HG03060 (cell line): ENCODE results near the gene TCF25.
"Not testable (repeated sequence)": the region's sequence is repeated elsewhere in the genome, so short reads cannot be mapped to it uniquely, and the experiment has no call there.

Experiments used
- ATAC-seq: cut with Tn5 transposase; IDR thresholded peaks from one replicate; pipeline ENCODE4 v1.9.1; 2021; ENCODE audit warnings: low read depth, moderate number of reproducible peaks; ENCODE audit not compliant: unreplicated experiment

TCF25 gene

DNA sequence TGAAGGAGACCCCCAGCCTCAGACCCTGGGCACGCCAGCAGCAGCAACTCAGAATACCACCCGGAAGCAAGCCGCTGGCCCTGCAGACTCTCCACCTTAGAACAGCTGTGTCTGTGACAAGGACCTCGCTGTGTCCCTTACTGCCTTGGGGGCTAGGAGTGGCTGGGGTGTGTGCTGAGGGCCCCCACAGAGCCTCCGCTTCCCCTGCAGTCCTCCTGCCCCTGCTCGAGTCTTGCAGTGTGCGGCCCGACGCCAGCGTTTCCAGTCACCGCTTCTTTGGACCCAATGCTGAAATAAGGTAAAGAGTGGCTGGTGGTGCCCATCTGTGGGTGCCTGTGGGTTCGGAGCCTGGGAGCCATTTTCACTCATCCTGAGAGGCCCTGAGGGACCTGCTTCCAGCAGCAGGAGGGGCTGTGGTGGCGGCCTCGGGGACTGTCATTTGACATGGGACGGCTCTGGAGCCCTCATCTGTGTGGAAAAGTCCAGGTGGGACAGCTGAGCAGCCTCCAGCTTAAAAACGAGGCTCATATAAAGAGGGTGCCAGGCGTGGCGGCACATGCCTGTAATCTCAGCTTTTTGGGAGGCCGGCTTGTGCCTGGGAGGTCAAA, 30.6 kb downstream of the TCF25 start:
- ATAC-seq: no peak

DNA sequence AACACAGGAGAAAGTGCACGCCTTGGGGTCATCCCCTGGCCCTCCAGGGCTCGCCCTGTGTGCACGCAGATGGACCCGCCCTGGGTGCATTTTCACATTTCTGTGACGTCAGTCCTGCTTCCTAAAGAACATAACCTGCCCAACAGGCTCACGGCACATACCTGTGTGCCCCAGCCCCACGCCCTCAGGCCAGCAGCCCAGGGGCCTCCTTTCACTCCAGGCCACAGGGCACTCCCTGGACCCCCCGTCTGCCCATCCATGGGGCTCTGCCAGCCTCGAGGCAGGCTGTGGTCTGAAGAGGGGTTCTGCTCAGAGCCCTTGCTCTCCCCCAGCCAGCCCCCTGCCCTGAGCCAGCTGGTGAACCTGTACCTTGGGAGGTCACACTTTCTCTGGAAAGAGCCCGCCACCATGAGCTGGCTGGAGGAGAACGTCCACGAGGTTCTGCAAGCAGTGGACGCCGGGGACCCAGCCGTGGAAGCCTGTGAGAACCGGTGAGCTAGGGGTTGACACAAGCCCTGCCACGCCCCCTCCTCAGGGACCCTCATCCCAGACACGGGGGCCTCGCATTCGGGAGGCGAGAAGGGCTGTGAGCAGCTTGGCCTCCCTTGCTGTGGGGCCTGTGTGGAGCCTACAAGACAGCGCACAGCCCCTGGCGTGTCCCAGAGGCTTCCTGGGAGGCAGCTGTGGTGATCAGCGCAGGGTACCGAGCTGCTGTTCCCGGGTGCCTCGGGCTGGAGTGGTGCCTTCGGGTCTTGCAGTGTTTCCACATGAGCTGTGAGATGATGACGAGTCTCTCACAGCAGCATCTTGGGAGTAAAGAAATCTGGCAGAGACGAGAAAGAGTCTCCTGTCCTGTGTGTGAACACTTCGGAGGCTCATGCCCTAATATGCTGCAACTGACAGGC, 31.5 kb downstream of the TCF25 start:
- no peak for ATAC-seq

DNA sequence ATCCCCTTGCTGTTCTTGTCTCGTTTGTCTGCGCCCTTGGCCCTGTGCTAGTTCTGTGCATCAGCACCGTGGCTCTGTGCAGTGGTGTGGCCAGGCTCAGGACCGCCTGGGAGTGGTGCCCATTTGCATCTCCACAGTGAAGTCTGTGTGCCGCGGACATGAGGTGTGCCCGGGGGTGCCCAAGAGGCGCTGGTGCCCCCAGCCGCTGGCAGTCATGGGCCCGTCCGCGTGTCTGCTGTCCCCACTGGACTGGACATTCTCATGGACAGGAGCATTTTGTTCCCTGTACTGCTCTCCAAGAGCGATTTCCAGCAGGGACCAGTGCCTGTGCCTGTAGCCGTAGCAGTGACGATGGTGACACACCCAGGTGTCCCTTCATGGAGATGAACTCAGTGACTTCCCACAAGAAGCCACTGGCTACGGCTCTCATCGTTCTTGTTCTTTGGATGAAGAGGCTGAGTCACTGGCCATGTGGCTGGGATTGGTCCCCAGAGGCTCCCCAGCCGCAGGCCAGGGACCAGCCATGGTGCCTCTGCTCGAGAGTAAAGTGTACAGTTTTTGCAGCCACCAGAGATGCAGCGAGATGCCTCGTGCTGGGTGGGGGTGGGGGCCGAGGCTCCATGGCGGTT, 32.2 kb downstream of the TCF25 start:
- no peak for ATAC-seq

DNA sequence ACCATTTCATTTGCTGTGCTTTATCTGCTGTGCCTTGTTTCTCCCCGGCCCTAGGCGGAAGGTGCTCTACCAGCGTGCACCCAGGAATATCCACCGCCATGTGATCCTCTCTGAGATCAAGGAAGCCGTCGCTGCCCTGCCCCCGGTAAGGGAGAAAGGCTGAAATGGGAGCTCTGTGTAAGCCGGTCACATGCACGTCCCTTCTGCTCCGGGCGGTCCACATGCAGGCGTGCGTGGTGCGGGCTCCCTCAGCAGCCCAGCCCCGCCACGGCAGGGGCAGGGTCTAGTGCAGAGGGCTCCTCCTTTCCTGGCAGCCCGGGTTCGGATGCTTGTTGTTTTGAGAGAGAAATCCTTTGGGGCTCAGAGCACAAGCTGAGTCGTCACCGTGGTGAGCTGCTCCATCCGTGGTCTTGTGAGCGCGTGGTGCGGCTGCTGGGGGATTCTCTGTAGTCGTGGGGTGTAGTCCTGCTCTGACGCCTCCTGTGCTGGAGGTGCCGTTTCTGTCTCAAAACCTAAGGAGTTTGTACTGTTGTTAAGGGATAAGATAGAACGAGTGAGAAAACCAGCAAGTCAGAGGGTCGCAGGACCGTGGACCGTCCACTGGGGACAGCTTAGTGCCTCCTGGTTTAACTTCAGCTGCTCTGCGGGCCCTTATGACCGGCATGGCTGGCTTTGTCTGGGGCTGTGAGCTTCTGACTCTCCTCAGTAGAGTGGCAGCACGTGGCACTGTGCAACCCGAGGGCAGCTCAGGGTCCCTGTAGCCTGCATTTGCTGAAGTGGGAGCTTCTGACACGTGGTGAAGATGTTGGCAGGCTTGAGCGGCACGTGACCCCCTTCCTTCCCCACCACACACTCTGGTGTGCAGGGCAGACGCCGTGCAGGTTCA, 33.0 kb downstream of the TCF25 start:
- no peak for ATAC-seq

DNA sequence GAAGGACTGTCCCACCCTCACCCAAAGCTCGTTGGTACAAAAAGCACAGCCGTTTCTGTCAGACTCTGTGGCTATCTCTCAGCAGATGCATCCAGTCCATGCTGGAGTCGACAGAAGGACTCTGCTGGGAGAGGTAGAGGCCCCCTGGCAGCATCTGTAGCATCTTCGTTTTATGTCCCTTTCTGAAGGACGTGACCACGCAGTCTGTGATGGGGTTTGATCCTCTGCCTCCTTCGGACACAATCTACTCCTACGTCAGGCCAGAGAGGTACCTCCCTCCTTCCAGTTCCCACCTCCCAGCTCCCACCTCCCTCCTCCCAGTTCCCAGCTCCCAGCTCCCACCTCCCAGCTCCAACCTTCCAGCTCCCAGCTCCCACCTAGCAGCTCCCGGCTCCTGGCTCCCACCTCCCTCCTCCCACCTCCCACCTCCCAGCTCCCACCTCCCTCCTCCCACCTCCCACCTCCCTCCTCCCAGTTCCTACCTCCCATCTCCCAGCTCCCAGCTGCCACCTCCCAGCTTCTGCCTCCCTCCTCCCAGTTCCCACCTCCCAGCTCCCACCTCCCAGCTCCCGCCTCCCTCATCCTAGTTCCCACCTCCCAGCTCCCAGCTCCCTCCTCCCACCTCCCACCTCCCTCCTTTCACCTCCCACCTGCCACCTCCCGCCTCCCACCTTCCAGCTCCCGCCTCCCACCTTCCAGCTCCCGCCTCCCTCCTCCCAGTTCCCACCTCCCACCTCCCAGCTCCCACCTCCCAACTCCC, 33.8 kb downstream of the TCF25 start:
- ATAC-seq: no peak

DNA sequence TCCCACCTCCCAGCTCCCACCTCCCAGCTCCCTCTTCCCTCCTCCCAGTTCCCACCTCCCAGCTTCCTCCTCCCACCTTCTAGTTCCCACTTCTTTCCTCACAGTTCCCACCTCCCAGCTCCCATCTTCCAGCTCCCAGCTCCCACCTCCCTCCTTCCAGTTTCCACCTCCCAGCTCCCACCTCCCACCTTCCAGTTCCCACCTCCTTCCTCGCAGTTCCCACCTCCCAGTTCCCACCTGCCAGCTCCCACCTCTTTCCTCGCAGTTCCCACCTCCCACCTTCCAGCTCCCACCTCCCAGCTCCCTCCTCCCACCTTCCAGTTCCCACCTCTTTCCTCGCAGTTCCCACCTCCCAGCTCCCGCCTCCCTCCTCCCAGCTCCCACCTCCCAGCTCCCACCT, 34.8 kb downstream of the TCF25 start:
- no peak for ATAC-seq

DNA sequence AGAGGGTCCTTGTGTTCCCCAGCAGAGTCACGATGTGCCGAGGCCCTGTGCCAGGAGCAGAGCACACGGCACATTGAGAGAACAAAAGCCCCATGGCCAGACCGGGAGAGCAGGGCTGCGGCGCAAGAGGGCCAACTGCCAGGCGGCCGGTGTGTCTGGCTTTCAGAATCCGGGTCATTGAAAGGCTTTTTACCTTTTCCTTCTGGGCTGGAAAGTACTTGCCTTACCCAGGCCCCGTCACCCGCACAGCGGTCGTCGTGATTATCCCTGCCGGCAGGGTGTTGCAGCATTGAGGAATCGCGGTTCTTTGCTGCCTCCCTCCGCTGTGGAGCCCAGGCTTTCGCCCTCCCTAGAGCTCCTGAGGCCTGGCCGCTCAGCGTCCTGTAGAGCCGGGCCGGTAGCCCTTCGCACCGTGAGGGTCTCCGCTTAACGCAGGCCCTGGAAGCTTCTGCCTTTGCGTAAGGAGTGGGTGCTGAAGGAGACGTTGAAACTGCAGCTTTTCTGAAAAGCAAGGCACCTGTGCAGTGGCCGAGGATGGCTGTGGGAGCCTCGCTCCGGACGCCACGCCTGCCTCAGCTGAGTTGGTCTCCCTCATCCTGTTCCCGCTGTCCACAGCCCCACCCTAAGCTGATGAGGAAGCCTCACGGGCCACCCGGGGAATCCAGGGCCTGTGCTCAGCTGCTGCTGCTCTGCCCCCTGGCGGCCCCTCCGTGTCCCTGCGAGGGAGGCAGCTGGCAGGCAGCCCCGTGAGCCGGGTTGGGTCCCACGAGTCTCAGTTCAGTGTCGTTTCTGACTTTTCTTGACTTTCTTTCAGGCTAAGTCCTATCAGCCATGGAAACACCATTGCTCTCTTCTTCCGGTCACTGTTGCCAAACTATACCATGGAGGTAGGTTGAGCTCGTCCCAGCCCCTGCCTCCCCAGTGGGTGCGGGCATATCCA, 36.7 kb downstream of the TCF25 start:
- ATAC-seq: no peak

DNA sequence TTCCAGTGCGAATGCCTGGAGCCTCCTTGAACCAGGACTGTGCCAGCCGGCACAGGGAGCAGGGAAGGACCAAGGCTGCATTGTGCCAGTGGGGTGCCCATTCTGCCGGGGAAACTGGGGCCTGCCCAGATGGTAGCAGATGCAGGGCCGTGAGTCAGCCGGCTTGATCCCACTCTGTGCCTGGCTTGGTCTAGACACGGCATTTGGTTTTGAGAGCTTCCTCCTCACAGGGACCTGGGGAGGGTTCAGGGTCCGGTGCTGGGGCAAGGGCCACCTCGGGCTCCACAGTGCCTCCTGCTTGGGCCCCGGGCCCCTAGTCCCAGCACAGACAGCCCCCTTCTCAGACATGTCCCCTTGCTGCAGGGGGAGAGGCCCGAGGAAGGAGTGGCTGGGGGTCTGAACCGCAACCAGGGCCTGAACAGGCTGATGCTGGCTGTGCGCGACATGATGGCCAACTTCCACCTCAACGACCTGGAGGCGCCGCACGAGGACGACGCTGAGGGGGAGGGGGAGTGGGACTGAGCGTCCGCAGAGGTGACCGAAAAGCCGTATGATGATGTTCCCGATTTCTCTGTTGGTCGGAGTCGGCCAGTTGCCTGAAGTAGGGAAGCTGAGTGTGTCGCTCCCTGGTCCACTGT, 37.4 kb downstream of the TCF25 start:
- no peak for ATAC-seq

DNA sequence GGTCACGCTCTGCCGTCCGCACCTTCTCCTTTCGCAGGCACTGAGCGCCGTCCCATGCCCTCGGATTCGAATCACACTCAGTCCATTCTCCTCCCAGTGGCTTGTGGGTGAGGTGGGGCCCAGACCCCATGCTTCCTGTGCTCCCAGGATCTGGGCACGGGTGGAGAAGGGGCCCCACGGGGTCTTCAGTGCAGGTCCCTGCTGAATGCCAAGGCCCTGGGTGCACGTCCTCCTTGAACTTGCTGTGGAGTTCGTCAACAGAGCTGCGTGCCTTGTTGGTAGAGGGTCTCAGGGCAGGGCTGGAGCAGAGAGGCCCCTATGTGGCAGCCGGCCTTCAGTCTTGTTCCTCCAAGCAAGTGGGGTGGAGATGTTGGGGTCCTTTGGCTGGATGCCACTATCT, 38.0 kb downstream of the TCF25 start:
- no peak for ATAC-seq

DNA sequence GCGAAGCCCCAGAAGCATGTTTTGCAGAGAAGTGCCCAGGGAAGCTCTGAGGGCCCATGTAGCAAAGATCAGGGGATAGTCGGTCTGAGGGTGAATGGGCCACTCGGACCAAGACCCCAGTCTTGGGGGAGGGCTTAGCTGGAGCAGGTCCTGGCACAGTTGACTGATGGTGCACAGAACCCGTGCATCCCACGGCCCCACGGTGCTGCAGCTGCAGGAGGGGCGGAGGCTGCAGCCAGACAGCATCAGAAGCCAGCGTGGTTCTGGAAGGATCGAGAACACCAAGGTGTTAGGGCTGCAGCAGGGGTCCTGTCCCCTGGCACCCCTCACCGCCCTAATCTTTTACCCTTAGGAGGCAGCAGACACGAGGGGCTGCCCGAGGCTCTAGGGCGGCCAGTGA, 38.8 kb downstream of the TCF25 start:
- ATAC-seq: no peak

DNA sequence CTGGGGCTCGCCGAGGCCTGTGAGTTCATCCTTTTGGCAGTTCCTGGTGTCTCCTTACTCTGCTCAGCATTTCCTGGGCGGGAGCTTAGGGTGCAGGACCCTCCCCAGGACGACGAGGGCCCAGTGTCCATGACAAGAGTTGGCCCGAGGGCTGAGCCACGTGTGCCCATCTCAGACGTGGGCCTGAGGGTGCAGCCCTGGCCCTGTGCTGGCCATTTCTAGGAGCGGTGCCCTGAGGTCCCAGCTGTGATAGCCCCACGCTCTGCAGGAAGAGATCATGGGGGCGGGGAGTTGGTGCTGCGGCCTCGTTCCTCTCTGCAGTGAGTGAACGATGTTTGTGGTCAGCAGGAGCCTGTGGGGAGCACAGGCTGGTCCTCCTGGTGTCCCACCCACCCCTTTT, 39.2 kb downstream of the TCF25 start:
- ATAC-seq: no peak

DNA sequence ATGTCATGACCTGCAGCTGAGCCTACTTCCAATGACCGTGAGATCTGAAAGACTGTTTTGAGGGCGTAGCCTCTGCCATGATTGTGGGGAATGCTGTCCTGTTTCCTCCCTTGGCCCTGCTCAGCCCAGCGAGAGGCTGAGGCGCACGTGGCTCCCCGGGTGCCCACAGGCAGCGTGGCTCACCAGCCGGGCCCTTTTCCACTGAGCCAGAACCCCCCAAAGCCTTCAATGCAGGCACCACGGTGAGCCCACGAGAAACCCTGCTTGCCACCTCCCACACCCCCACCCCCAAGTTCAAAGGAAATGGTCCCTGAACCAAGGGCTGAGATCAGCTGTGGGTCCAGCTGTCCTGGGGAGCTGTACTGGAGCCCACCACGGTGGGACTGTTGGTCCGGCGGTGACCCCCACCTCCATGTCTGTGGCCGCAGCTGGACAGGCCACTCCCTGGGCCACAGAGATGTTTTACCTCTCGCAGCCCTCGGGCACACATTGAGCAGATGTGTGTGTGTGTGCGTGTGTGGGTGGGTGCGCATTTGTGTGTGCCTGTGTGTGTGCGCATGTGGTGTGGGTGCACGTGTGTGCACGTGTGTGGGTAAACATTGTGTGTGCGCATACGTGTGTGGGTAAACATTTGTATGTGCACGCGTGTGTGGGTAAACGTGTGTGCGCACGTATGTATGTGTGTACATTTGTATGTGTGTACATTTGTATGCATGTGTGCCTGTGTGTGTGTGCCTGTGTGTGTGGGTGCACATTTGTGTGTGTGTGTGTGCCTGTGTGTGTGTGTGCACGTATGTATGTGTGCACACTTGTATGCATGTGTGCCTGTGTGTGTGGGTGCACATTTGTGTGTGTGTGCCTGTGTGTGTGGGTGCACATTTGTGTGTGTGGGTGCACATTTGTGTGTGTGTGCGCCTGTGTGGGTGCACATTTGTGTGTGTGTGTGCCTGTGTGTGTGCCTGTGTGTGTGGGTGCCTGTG, 40.3 kb downstream of the TCF25 start:
- no peak for ATAC-seq

DNA sequence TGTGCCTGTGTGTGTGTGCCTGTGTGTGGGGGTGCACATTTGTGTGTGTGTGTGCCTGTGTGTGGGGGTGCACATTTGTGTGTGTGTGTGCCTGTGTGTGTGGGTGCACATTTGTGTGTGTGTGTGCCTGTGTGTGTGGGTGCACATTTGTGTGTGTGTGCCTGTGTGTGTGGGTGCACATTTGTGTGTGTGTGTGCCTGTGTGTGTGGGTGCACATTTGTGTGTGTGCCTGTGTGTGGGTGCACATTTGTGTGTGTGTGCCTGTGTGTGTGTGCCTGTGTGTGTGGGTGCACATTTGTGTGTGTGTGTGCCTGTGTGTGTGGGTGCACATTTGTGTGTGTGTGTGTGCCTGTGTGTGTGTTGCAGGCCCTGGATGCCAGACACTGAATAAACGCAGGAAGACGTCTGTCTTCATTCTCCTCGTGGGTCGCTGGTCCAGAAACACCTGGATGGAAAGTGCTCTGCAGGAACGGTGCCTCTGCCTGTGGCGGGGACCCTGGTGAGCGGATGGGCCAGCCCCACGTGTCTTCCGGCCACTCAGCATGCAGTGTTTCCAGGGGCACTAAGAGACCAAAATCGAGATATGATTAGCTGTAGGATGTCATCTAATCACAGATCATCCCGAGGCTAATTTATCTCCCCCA, 41.4 kb downstream of the TCF25 start:
- ATAC-seq: not testable (repeated sequence)

DNA sequence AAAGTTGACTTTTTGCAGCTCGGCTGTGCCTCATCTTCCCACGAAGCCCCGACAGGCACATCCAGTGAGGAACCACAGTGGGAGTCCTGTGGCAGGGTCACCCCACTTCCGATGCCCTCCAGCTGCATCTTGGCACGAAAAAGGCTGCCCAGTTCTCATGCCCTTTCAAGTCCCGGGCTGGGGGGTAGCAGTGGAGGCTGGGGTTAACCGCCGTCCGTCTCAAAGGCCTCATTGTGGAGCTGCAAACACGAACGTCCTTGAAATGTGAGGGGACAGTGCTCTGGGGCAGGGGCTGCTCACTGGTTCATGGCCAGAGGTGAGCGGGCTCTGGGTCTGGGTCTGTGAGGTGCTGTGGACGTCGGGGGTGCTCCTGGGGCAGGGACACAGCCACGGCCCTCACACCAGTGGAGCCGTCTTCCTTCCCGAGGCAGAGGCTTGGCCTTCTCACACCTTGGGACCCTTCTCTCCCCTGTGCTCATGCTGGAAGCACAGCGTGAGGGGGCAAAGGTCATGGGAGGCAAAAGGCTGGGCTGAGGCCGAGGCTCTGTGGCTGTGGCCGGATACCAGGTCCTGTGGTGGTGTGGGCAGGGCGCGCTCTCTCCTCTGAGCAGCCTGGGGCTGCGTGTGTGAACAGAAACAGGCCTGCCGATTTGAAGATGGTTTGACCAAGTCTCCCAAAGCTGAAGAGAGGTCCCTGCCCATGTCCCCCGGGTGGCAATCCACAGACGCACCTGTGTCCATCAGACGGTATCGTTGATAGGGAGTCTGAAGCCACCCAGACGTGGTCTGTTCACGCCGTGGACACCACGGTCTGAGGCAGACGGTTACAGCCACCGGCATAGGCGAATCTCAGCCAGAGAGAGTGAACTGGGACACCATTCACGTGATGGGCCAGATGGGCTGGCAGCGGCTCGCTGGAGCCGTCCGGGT, 42.2 kb downstream of the TCF25 start:
- ATAC-seq: no peak

DNA sequence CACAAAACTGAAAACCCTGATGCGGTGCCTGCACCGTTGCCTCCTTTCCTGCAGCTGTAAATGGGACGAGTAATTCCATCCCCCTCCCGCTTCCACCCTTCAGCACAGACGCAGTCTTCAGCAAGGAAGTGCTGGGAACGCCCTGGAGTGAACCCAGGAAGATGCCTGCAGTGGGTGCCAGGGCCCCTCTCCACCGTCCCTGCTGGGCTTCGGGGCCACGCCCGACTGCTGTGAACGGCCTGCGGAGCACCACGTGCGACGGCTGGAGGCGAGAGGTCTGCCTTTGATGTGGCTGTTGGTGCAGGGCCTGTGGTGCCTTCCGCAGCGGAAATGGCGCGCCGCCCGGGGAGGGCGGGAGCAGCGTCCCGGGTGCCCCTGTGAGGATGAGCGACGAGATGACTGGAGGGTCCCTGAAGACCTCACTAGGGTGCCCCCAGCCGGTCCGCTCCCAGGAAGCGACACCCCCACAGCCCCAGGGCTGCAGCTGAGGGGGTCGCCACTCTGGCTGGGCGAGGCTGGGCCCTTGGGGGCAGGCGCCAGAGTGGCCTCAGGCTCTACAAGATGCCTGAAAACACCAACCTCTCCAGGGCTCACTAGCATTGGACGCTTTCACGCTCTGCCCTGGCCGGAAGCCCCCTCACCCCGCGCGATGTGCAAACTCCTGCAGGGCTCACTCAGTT, 44.5 kb downstream of the TCF25 start:
- ATAC-seq: no peak
